ENCODE results near the gene COLEC11.

Gene COLEC11

GRCh38 chr2:3639653-3640052 lies 44.7 kb downstream of the COLEC11 start:
- DNase-seq, result no peak

GRCh38 chr2:3641181-3641580 lies 46.3 kb downstream of the COLEC11 start:
- DNase-seq, result no peak

GRCh38 chr2:3641841-3642421 lies 47.0 kb downstream of the COLEC11 start:
- DNase-seq, result no peak

GRCh38 chr2:3642521-3643215 lies 47.8 kb downstream of the COLEC11 start:
- DNase-seq, result no peak

GRCh38 chr2:3643371-3644245 lies 48.7 kb downstream of the COLEC11 start:
- DNase-seq, result no peak

- DNase-seq, result no peak
These were observed 49.3 kb downstream of the COLEC11 start for GRCh38 chr2:3644246-3644525.

GRCh38 chr2:3644891-3645605 lies 50.1 kb downstream of the COLEC11 start:
- DNase-seq, result no peak

GRCh38 chr2:3645745-3646389 lies 51.0 kb downstream of the COLEC11 start:
- no peak for DNase-seq

- no peak for DNase-seq
These were observed 51.5 kb downstream of the COLEC11 start for GRCh38 chr2:3646446-3646845.

GRCh38 chr2:3647246-3647645 lies 52.3 kb downstream of the COLEC11 start:
- no peak for DNase-seq

GRCh38 chr2:3647831-3648651 lies 53.1 kb downstream of the COLEC11 start:
- DNase-seq, result no peak

- DNase-seq, result no peak
These were observed 53.8 kb downstream of the COLEC11 start for GRCh38 chr2:3648652-3649177.

GRCh38 chr2:3649581-3649980 lies 54.7 kb downstream of the COLEC11 start:
- no peak for DNase-seq

GRCh38 chr2:3650140-3650920 lies 55.4 kb downstream of the COLEC11 start:
- DNase-seq, result no peak

GRCh38 chr2:3651691-3652648 lies 57.1 kb downstream of the COLEC11 start:
- DNase-seq, result no peak

GRCh38 chr2:3652896-3653625 lies 58.1 kb downstream of the COLEC11 start:
- no peak for DNase-seq

GRCh38 chr2:3654011-3654410 lies 59.1 kb downstream of the COLEC11 start:
- no peak for DNase-seq

GRCh38 chr2:3654531-3655225 lies 59.8 kb downstream of the COLEC11 start:
- no peak for DNase-seq
